Ishikawa (cell line): ENCODE results near the gene SAE1.

ENCODE experiments used
- CEBPB ChIP-seq: IDR thresholded peaks from 2 replicates; pipeline ENCODE4 v1.6.1; 2012
- CREB1 ChIP-seq: IDR thresholded peaks from 2 replicates; pipeline ENCODE4 v1.6.1; 2012; ENCODE audit warnings: low read depth
- EP300 ChIP-seq: IDR thresholded peaks from 2 replicates; pipeline ENCODE4 v1.6.1; 2012; ENCODE audit warnings: borderline replicate concordance
- FOXM1 ChIP-seq: IDR thresholded peaks from 2 replicates; pipeline ENCODE4 v1.6.1; 2012; ENCODE audit warnings: low read depth, borderline replicate concordance
- MAX ChIP-seq: IDR thresholded peaks from 2 replicates; pipeline ENCODE4 v1.6.1; 2012
- NFIC ChIP-seq: IDR thresholded peaks from 2 replicates; pipeline ENCODE4 v1.6.1; 2012
- RAD21 ChIP-seq: IDR thresholded peaks from 2 replicates; pipeline ENCODE4 v1.6.1; 2012; ENCODE audit warnings: low read depth
- REST ChIP-seq: IDR thresholded peaks from 2 replicates; pipeline ENCODE4 v1.6.1; 2012; ENCODE audit warnings: low read depth, mild to moderate bottlenecking
- TAF1 ChIP-seq: IDR thresholded peaks from 2 replicates; pipeline ENCODE4 v1.6.1; 2012; ENCODE audit warnings: low read depth, mild to moderate bottlenecking
- TCF12 ChIP-seq: IDR thresholded peaks from 2 replicates; pipeline ENCODE4 v1.6.1; 2012; ENCODE audit warnings: low read depth
- TEAD4 ChIP-seq: IDR thresholded peaks from 2 replicates; pipeline ENCODE4 v1.6.1; 2012
- USF1 ChIP-seq: IDR thresholded peaks from 2 replicates; pipeline ENCODE4 v1.6.1; 2012
- YY1 ChIP-seq: IDR thresholded peaks from 2 replicates; pipeline ENCODE4 v1.6.1; 2012; ENCODE audit warnings: low read depth

GRCh38 chr19:47086280-47086679 is 44.4 kb upstream of the SAE1 start:
- TF ChIP-seq TCF12 = no peak
- TF ChIP-seq YY1 = no peak
- TF ChIP-seq EP300 = no peak
- TF ChIP-seq MAX = no peak
- TF ChIP-seq REST = no peak
- TF ChIP-seq CEBPB = no peak
- TF ChIP-seq CREB1 = no peak
- no peak for TF ChIP-seq NFIC
- TF ChIP-seq FOXM1 = no peak
- TF ChIP-seq TAF1 = no peak
- TF ChIP-seq TEAD4 = no peak
- no peak for TF ChIP-seq RAD21
- TF ChIP-seq USF1 = no peak
